DND-41 (cell line): ENCODE data around the gene QSER1.

Experiments used
- EZH2 ChIP-seq: IDR thresholded peaks from 3 replicates; pipeline ENCODE4 v1.6.1; 2012; ENCODE audit warnings: borderline replicate concordance, low read depth, mild to moderate bottlenecking, moderate library complexity, low read length, inconsistent platforms; ENCODE audit not compliant: severe bottlenecking
- TF ChIP-seq, protein P1 (sequence below): IDR thresholded peaks from 2 replicates; pipeline ENCODE4 v1.5.1; 2012; ENCODE audit warnings: borderline replicate concordance, low read length, moderate library complexity, mild to moderate bottlenecking; ENCODE audit not compliant: poor library complexity, severe bottlenecking; ENCODE audit errors: extremely low read depth

DNA sequence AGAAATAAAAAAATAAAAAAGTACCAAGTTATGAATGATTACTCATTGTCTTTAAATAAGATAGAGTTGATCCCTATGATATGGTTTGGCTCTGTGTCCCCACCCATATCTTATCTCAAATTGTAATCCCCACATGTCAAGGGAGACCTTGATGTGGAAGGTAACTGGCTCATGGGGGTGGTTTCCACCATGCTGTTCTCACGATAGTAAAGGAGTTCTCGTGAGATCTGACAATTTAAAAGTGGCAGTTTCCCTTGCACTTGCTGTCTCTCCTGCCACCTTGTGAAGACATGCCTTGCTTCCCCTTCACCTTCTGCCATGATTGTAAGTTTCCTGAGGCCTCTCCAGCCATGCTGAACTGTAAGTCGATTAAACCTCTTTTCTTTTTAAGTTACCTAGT is 18.8 kb downstream of the QSER1 start:
- TF ChIP-seq, protein P1, sequence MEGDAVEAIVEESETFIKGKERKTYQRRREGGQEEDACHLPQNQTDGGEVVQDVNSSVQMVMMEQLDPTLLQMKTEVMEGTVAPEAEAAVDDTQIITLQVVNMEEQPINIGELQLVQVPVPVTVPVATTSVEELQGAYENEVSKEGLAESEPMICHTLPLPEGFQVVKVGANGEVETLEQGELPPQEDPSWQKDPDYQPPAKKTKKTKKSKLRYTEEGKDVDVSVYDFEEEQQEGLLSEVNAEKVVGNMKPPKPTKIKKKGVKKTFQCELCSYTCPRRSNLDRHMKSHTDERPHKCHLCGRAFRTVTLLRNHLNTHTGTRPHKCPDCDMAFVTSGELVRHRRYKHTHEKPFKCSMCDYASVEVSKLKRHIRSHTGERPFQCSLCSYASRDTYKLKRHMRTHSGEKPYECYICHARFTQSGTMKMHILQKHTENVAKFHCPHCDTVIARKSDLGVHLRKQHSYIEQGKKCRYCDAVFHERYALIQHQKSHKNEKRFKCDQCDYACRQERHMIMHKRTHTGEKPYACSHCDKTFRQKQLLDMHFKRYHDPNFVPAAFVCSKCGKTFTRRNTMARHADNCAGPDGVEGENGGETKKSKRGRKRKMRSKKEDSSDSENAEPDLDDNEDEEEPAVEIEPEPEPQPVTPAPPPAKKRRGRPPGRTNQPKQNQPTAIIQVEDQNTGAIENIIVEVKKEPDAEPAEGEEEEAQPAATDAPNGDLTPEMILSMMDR = no peak
- no peak for TF ChIP-seq EZH2
